NCI-H1048 (cell line): ENCODE data around the gene TXNRD3.
"Not testable (repeated sequence)": the region's sequence is repeated elsewhere in the genome, so short reads cannot be mapped to it uniquely, and the experiment has no call there.

Source experiments
- DNase-seq: peaks from one replicate; lab custom pipeline; 2025; lab: John Stamatoyannopoulos, UW

TXNRD3 gene

GRCh38 chr3:126646674-126647073, 8.2 kb downstream of the TXNRD3 start:
- DNase-seq = no peak

GRCh38 chr3:126644615-126645014, 10.3 kb downstream of the TXNRD3 start:
- DNase-seq = no peak

GRCh38 chr3:126638790-126639189, 16.1 kb downstream of the TXNRD3 start:
- DNase-seq = no peak

- no peak for DNase-seq
These were observed 18.5 kb downstream of the TXNRD3 start for GRCh38 chr3:126636436-126636835.

DNA sequence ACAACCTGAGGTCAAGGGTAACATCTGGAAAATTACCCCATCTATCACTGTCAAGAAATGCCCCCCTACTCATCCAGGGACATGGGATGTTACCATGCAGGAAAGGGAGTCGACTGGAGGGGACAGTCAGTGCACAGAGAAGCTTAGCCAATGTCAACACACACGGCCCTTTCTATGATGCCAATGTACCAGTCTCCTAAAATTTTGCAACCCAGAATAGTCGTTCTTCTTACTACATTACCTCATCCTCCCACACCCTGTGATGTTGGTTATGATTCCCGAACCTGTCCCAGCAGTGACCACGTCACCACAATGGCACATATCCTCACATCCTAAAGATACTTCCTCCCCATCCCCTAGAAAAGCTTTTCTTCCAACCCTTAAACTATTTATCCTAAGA, 20.1 kb downstream of the TXNRD3 start:
- DNase-seq = no peak

- no peak for DNase-seq
These were observed 24.9 kb downstream of the TXNRD3 start for GRCh38 chr3:126630020-126630419.

DNA sequence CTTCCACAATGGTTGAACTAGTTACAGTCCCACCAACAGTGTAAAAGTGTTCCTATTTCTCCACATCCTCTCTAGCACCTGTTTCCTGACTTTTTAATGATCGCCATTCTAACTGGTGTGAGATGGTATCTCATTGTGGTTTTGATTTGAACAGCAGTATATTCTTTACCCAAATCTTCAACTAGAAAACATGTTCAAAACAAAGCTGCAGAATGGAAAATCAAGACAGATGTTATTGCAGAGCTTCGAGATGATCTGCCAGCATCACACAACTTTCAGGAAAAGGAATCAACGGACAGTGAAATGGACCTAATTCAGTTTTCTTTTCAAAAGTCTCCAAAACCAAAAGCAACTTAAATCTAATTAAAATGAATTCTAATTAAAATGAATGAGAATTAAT, 29.2 kb downstream of the TXNRD3 start:
- DNase-seq = not testable (repeated sequence)

GRCh38 chr3:126622694-126623093, 32.2 kb downstream of the TXNRD3 start:
- no peak for DNase-seq

- no peak for DNase-seq
These were observed 33.1 kb downstream of the TXNRD3 start for GRCh38 chr3:126621627-126622345.

GRCh38 chr3:126621171-126621570, 33.8 kb downstream of the TXNRD3 start:
- no peak for DNase-seq

DNA sequence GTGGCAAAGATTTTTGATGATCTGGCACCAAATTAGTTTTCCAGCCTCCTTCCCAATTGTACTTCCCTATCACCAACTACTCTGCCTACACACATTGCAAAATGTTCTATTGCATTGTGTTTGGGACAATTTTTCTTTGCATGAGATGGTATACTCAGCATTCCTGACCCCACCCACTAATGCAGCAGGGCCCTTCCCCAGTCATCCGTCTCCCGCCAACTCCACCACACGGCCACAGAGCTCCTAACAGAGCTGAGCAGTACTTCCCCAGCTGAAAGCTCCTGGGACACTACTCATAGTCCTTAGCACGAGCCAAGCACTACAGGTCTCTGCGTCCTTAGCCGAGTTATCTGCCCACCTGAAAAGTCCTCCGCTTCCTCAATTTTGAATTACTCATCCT, 34.2 kb downstream of the TXNRD3 start:
- DNase-seq = no peak

DNA sequence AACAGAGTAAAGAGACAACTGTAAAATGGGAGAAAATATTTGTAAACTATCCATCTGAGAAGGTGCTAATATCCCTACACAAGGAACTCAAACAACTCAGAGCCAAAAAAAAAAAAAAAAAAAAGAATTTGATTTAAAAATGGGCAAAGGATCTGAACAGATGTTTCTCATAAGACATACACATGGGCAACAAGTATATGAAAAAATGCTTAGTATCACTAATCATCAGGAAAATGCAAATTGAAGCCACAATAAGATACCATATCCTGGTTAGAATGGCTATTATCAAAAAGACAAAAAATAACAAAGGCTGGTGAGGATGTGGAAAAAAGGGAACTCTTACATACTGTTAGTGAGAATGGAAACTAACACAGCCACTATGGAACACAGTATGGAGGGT, 36.2 kb downstream of the TXNRD3 start:
- DNase-seq = no peak

GRCh38 chr3:126618021-126618420, 36.9 kb downstream of the TXNRD3 start:
- no peak for DNase-seq

- DNase-seq = no peak
These were observed 37.4 kb downstream of the TXNRD3 start for GRCh38 chr3:126617571-126617970.

DNA sequence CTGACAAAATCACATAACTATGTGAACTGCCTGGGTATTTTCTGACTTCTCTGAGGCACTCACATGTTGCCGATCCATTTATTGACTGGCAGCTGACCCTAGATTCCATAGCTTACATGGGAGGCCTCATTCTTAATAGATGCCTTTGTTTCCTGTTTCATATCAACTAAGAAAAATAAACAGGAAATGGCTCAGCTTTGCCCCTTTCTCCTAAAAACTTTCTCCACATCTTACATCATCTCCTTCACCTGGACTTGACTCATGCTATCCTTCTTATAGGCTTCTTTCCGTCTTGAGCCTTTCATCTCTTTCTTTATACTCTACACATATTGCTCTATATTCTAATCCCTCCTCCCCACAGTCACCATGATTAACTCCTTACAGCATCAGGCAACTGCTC, 38.0 kb downstream of the TXNRD3 start:
- no peak for DNase-seq

- no peak for DNase-seq
These were observed 41.3 kb downstream of the TXNRD3 start for GRCh38 chr3:126613479-126614188.

GRCh38 chr3:126612479-126613205, 42.3 kb downstream of the TXNRD3 start:
- DNase-seq = no peak

DNA sequence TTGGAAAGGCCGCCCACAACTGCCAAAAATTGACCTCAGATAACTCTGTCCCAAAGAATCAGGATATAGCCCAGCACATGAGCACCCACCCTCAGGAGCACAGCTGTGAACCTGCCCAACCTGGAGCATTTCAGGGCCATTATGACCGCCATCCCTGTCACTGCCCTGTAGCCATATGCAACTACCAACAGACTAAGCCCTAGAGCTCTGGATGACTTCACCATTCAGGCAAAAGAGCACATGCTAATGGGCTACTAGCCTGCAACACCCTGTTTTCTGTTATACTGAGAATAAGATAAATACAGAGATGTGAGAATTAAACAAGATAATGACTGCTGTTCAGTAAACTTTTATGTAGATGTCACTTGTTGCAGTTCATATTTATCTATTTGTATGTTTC, 45.0 kb downstream of the TXNRD3 start:
- no peak for DNase-seq

DNA sequence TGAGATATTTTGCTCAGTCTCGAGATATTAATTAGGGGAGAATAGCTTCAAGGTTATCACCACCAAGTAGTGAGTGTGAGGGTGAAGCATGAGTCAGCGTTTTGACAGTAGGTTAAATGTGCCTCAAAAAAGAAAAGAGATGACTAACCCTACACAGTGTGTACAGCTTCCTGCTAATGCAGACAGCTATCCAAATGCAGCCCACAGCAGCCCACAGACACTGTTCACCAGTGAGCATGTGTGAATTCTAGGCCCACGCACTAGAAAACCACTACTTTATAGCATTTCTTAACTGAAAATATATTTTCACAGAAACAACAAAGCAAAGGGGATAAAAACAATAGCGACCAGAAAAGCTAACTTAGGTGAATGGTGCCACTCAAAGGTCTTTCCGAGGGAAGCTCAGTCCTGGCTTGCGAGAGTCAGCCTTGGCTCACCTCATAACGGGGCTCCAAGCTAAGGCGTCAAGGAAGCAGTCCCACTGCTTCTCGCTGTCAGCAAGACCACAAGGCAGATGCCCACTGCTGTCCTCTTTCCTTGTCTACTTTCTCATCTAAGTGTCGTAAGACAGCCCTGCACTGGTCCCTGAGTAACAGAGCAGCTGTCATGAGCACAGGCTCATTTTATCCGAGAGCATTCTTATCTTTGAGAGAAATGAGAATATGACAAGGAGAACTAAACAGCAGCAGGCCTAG, 47.6 kb downstream of the TXNRD3 start:
- DNase-seq = no peak

DNA sequence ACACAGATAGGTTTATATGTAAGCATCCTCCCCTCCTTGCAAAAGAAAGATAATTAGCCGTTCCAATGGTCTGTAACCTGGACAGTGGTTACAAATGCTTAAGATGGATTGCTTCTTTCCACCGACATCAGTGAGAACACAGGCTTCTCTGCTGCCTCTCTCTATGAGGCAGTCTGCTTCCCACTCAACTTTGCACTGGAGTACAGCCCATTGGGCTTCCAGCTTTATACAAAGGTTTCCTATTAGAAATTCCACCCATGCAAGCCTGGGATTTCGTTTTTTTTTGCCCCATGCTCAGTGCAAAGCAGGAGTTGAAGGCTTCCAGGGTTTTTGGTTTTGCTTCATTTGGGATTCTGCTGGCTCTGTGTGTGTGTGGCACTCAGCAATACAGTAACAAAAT, 48.9 kb downstream of the TXNRD3 start:
- DNase-seq = no peak

DNA sequence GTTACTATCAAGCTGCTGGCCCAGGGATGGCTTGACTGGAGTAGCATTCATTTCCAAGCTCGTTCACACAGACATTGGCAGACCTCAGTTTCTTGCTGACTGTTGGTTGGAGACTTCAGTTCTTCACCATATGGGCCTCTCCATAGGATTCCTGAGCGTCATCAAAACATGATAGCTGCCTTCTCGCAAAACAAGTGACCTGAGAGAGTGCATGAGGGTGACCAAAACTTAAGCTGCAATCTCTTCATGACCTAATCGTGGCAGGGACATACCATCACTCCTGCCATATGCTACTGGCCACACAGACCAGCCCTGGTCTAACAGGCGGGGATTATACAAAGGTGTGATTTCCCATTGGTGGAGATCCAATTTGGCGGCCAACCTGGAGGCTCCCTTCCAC, 50.2 kb downstream of the TXNRD3 start:
- DNase-seq = no peak

- no peak for DNase-seq
These were observed 55.8 kb downstream of the TXNRD3 start for GRCh38 chr3:126599101-126599500.
